ENCODE results near the gene SLC37A4.

DNA sequence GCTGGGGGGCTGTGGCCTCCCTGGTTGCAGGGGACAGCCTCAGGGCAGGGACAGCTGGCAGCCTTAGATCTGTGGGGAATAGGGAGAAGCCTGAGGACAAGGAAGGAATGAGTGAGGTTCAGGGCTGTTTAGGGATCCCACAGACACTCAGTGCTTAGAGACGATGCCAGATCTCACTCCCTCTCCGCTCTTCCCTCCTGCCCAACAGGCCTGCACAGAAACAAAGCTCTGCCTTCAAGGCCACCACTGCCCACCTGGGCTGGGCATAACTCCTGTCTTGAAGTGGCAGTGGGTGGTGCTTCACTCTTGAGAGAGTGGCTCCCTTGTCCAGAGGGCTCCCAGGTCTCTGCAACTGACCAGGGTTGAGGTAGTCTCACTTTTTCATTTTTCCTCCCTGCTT is 45.9 kb downstream of the SLC37A4 start:
- TF ChIP-seq, protein P1, sequence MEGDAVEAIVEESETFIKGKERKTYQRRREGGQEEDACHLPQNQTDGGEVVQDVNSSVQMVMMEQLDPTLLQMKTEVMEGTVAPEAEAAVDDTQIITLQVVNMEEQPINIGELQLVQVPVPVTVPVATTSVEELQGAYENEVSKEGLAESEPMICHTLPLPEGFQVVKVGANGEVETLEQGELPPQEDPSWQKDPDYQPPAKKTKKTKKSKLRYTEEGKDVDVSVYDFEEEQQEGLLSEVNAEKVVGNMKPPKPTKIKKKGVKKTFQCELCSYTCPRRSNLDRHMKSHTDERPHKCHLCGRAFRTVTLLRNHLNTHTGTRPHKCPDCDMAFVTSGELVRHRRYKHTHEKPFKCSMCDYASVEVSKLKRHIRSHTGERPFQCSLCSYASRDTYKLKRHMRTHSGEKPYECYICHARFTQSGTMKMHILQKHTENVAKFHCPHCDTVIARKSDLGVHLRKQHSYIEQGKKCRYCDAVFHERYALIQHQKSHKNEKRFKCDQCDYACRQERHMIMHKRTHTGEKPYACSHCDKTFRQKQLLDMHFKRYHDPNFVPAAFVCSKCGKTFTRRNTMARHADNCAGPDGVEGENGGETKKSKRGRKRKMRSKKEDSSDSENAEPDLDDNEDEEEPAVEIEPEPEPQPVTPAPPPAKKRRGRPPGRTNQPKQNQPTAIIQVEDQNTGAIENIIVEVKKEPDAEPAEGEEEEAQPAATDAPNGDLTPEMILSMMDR (optimal IDR thresholded peaks at IDR 0.05 in 1 of 3, IDR thresholded peaks at IDR 0.05 in 1 of 3, conservative IDR thresholded peaks at IDR 0.05 in 1 of 3; ENCODE audit: extremely low read depth in 1 of 3, insufficient read depth in 2 of 3, low read length in 3 of 3) = no peak
- TF ChIP-seq EZH2 (IDR thresholded peaks at IDR 0.05; ENCODE audit: low read length) = no peak
